ENCODE measurements around the gene TRIM66.

GRCh38 chr11:8624698-8625097 lies 57.8 kb downstream of the TRIM66 start:
- no peak for TF ChIP-seq EZH2 (IDR thresholded peaks at IDR 0.05; ENCODE audit: insufficient read depth, poor library complexity, severe bottlenecking)
- no peak for TF ChIP-seq EZH2phosphoT487 (IDR thresholded peaks at IDR 0.05; ENCODE audit: insufficient read depth, low read depth)
